Activated CD8-positive, alpha-beta memory T cell treated with anti-CD3 and anti-CD28 coated beads, Interleukin-2, amount 50 U/mL, for 24 hours (primary cell): ENCODE data around the gene HS6ST3.

ENCODE experiments used
- DNase-seq: peaks from one replicate; pipeline ENCODE4 v3.0.0-alpha.2; 2020; ENCODE audit errors: extremely low read depth

Gene HS6ST3

DNA sequence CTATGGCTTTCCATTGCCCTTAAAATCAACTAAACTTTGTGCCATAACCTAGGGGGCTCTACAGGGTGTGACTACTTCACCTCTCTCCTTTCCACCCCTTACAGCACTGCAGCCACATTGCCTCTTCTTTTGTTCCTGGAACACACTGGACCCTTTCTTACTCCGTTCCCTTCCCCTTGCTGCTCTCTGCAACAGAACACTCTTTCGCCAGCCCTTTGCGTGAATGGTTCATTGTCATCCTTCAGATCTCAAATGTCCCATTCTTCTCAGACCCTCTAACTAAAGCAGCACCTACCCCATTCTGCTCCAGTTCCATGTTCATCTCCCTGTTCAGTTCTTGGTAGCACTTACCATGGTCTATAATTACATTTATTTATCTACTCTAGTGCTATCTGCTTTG lies 696.1 kb downstream of the HS6ST3 start:
- DNase-seq: no peak

DNA sequence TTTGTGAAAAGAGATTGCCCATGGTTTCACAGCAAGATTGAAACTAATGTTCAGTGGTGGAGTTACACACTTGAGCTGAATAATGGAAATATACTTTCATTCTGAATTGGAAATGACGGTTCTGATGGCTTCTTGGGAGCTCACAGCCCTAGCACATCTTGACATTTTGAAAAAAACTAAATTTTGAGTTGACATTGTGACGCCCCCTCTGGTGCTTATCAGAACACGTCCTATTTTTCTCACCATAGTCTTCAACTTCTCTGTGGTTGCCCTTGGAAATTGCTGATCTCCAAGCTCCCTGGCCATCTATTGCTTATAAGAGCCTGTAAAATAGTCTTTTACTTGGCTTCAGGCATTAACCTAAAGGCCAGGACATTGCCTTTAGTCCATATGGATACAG lies 702.3 kb downstream of the HS6ST3 start:
- no peak for DNase-seq

DNA sequence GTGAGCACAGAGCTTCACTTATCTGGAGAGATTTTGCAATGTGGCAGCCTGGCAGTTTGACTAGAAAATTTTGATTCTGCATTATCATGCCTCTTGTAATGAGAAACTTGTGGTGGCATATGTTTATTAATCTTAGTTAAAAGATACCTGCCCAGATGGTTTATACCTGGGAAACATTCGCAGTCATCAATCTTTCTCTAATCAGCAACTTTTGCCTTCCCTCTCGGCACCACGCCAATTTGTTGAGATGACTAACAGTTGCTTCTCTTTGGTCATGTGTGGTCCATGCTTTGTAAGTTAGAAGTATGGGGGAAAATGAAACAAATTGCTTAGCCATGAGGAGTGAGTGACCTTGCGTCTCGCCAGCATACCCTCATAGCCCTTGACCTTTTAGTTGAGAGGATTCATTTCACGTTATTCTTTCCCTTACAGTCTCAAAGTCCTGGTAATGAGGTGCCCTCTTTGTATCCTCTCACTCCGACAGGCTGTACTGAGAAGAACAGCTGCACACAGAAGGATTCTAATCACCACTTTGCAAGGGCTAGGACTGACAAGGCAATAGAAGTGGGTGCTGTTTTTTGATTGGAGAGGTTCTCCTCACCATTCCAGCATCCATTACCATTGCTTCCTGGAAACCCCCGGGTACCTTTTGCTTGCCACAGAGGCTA lies 703.0 kb downstream of the HS6ST3 start:
- DNase-seq: no peak

DNA sequence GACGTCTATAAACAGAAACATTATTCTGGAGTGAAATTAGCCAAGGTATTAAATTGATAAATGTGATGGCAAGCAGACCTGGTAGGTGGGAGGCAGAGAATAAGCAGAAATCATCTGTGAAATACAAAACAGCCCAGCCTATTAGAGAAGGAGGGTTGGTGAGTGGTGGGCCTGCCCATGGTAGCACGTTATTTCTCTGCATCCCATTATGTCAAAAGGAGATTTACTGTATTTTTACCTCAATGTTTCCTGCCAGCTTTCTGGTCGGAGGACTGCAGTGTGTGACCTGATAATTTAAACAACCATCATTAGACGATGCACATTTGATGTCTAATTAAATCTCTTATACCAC lies 703.5 kb downstream of the HS6ST3 start:
- DNase-seq: no peak

DNA sequence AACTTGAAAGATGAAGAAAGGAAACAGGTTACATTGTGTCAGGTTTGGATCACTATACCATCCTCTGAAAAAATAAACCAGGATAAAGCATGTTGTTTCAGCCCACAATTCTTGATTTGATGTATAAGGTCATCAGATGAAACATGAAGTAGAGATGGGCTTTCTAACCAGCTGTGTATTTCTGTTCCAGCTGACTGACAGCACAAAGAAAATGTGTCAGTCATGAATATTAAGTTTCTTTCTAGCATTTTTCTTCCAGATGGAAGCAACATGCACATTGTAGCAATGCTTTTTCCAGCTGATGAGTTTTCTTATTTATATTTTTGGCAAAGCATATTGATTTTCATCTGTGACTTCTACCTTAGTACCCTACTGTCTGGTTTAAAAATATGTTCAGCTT lies 704.8 kb downstream of the HS6ST3 start:
- no peak for DNase-seq

DNA sequence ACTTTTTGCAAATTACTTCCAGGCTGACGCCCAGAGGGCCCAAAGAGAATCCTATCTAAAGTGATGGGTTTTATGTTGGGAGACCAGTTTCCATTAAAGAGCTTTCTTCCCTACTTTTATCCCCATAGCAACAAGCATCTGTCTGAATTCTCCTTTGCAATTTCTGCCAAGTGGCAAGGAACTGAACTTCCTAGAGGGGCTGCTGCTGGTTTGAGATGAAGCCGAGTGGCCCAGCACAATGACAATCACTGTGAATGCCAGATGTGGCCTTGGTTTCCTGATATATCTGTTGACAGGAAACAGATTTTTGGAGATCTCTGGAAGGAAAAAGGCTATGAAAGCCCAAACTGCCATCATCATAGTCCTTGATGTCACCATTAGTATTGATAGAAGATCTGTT lies 705.8 kb downstream of the HS6ST3 start:
- DNase-seq: no peak

DNA sequence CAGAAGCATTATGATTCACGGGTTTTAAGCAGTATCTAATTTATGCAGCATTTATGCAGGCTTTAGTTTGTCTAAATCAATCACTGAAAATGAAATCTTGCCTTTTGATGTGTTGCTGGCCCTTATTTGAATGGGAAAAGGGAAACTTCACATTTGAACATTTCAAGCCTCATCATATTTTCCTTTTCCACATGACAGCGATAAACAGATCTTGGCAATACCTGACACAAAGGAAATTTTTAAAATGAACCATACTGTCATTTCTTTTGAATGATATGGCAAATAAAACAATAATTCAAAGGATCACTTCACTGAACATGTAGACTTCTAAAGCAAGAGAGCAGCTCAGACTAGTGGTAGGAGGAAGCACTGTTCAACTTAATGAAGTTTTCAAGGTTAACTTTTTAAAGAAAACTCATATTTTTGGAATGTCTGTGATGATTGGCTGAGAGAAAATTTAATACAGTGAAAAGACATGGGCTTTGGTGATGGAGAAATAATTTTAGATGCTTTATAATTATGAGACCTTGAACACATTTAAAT lies 706.3 kb downstream of the HS6ST3 start:
- no peak for DNase-seq

DNA sequence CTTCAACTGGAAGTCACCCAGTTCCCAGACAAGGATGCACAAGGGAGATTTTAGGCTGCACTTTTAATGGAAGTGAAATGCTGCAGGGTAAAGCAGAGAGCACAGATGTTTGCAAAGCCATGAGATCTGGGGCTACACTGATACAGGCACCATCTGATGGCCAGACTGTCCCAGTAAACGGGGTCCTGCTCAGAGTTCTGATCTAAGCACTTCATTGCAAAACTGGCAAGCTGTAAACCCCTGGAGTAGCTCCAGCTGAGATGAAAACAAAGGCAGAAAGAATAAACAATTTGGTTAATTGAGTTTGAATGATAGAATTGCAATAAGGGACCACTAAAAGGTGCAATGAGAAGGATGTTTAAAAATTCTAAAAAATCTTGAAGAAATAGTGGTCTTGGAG lies 707.2 kb downstream of the HS6ST3 start:
- DNase-seq: no peak

DNA sequence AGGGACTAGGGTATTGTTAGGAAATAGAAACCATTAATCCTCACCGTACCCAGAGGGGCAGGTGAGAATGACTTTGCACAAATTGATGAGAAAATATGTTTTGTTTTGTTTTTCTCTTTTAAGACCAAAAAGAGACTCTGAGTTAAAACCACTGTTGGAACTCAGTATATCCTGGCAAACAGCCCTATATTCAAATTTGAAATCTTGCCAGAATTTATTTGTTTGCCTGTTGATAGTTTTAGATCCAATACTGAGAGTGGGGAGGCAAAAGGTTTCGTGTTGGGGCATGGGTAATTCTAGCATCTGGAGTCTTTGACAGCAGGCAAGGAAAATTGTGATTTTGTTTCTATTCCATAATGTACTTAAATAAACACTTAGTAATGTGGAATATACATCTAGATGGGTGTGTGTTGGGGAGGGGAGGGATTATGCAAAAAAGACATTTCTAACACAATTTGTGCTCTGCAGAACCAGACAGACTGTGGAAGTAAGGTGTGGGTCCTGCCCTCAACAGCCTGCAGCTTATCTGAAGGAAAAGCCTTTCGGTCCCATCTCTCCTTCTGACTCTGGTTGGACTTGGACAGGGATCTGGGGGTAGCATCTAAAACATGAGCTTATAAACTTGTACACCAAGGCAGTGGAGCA lies 713.7 kb downstream of the HS6ST3 start:
- no peak for DNase-seq

DNA sequence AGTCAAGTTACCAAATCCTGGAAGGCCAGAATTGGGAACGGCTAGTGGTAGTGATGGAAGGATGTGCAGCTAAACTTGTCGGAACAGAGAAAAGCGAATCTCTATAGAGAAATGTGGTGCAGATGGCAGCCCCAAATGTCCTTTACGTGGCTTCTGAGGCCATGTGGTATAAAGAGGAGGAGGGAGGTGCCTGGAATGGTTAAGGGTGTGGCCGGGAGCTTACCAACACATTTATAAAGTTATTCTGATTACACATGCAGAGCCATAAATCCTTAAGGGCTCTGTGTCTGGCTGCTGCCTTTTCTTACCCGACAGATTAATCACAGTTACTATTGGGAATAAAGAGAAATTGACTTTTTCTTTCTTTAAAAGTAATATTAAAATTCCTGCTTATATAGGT lies 714.3 kb downstream of the HS6ST3 start:
- DNase-seq: no peak

DNA sequence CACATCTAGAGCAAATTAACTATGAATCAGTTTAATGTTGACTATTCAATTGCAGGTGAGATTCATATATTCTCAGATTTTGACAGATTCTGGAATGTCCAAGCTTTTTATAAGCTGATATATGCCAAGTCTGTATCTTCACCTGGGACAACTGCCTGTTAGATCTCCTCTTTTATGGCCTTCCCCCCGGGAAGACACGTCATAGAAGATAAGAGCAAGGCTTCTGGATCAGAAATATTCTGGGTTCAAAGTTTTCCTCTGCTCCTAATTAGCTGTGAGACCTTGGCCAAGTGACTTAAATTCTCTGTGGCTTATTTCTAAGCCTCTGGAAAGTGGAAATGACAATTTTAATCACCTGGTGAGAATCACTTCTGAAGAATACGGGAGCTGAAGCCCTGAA lies 716.8 kb downstream of the HS6ST3 start:
- DNase-seq: no peak

DNA sequence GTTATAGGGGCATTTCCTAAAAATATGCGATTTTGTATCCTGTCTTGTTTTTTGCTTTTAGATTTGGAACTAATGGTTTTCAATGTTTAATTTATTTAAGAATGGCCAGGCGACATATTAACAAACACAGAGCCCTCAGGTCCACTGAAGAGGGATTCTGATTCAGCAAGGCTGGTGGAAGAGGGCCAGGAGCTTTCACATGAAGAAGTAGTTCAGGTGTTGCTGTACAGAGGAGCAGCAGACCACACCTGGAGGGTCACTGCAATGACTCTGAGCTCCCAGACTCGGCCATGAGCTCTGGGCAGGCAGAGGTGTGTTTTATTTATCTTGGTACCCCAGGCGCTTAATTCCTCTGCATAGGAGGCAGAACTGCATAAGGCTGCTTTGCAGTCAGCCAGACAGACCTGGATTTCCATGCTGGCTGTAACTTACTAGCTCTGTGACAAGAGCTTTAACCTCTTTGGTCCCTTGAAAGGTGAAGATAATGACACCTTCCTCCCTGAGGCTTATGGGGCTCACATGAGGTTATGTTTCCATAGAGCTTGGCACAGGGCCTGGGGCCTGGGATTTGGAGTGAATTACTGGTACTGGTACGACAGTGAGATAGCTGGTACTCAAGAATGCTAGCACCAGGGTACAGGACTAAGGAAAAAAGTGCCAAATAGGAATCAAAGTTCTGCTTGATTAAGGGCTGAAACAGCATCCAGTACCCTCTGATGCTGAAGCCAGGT lies 719.6 kb downstream of the HS6ST3 start:
- no peak for DNase-seq

DNA sequence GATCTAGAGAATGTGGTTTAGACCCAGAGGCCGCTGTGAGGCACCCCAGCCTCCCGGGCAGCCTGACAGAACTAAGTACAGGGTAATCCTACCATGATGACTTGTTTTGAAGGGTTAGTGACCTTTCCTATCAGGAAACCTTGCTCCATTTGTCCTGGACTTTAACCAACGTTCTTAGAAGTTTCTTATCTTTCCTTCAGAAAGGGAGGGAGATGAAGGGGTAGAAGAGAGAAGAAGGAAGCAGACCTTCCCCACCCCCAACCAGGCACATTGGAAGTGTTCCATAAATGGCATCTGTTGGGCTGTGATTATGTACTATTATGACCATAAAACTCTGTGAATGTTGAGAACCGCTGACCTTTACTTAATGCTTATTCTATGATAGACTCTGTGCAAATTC lies 720.2 kb downstream of the HS6ST3 start:
- no peak for DNase-seq

DNA sequence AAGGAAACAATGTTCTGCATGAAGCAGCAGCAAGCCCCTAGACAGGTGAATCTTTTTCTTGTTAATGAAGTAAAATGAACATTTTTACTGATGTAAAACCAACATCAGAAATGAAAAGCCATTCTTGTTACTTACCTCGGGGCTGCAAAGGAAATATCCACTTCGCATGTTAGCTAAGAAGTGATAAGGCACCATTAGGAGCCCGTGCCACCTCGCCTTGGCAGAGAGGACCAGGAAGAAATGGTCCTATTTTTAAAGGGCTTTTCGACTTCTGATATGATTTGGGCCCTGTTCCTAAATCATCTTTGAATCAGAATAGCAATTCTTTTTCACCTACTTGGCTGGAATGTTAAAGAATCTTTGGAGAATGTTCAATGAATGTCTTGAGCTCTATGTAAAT lies 721.1 kb downstream of the HS6ST3 start:
- no peak for DNase-seq

DNA sequence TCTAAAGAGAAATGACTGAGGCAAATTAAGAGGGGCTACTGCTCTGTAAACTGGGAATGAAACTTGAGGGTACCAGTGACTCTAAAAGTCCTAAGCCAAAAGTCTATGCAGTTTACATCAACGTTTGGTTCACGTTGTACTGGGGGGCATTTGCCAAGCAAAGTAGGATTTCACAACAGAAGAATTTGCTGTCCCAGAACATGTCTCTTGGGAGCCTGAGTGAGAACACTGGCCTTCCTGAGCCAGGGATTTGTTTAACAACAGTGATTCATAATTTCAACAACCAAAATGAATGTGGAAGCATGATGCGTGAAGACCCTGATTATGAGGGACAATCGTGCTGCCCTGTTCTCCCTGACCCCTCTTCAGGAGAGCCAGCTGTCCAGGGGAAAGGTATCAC lies 726.4 kb downstream of the HS6ST3 start:
- no peak for DNase-seq

DNA sequence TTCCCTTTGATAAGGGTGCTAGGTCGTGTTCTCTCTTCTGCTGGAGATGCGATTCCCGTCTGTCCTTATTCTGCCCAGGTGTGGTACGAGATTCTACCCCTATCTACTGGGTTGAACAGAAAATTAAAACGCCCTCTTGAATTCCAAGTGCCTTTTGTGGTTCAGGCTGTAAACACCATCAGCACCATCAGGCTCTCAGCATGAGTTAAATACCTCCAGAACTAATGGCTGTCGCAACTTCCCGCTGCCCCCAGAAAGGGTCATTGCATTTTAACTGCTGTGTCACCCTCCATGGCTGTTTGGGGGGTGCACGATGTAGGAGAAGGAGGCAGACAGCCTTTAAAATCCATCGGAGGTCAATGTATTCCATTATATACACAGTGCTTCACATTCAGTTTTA lies 727.0 kb downstream of the HS6ST3 start:
- DNase-seq: no peak

DNA sequence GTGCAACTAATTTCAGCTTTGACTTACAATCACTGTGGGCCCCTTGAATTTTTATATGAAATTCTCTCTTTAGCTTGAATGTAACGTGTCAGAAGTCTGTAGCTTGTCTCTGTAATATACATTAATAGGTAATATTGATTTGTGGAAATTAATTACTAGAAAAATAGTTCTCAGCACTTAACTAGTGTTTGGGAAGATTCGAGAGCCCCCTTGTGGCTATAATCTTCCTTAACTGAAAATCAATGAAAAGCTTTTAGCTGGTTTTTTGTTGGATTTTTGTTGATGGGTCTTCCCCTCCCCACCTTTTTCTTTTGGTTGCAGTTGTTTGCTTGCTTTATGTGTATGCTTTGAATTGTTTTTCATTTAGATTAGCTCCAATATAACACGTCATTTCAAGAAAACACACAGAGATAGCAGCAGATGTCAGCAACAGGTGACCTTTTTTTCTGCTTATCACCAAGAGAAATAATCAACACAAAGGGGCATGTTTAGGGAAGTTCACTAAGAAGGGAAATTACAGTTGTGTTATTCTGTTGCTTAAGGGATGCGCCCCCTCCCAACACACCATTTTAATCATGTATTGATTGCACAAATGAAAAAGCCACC lies 727.5 kb downstream of the HS6ST3 start:
- no peak for DNase-seq

DNA sequence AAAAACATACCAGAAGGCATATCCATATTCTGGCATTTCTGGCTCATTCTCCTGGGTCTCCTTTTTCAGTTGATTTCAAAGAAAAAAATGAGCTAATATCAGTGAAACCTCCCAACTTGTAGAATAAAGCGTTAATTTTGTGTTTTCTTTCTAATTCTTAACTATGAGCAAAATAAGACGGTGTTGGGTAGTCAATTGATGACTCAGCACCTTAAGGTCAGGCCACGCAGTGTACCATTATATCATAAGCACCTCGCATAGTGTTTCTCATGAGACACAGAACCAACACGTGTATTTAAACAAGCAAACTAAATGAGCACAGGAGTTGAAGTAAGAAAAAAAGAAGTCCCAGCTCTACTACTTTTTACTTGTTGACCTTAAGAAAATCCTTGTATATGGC lies 729.5 kb downstream of the HS6ST3 start:
- no peak for DNase-seq

DNA sequence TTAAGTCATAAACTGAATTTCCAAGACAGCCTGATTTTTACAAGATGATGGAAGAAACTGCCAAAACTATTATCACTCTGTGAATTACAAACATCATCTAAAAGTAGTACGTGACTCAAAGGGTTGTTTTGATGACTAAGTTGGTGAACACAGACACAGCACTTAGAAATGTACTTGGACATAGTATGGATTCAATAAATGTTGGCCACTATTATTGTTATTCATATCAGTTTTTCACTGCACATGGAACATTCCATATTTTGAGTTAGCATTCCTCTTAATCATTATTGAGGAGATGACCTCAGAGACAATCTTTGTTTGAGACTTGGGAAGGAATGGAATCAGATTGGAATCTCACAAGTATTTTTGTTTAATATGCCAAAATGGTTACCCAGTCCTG lies 731.5 kb downstream of the HS6ST3 start:
- DNase-seq: no peak

DNA sequence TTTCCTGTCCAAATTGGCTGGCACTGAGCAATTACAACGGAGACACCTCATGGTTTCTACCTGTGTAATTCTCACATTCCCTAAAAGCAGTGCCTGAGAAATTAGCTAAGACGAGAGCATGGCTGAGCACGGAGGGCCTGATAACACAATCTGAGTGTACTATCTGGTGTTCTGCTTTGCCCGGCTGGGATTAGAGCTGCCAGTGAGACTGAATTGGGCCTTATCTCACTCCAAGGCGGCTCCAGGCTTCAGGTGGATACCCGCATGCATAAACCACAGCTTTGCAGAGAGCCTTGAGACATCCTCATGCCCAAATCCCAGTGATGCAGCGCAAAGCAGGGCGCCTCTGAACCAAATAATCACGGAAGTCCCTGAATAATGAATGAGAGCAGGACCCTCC lies 732.1 kb downstream of the HS6ST3 start:
- DNase-seq: no peak

DNA sequence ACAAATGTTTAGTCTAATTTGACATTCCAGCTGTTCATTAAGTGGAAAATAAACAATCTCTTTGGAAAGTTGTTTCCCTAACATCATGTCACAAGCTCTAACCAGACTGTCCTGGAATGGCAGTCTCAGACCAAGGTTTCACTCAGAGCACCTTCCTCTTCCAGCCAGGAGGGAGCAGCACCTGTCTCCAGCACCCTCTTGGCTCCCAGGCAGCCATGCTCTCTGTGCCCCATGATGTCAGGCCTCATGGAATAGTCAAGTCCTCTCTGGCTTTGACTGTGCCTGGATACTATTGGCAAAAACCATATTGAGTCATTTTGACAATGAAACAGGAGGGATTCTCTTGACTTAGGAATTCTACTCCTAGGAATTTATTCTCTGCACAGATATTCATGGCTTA lies 733.0 kb downstream of the HS6ST3 start:
- no peak for DNase-seq

DNA sequence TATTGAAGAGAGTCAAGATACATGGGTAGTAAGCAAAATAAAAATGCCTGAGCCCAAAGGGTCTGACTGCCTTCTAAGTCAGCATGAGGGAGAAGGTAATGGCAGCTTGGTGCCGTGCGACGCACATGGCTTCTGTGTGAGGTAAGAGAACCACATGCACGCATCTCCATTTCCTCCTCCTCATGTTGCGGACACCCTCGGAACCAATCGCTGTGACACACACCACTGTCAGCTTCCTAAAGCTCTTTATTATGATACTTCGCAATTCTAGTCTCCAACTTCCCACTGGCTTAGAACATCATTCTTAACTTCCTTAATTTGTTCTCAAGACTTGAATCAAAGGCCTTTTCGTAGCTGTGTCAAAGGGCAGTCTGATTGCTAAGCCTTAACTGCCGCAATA lies 734.2 kb downstream of the HS6ST3 start:
- no peak for DNase-seq

DNA sequence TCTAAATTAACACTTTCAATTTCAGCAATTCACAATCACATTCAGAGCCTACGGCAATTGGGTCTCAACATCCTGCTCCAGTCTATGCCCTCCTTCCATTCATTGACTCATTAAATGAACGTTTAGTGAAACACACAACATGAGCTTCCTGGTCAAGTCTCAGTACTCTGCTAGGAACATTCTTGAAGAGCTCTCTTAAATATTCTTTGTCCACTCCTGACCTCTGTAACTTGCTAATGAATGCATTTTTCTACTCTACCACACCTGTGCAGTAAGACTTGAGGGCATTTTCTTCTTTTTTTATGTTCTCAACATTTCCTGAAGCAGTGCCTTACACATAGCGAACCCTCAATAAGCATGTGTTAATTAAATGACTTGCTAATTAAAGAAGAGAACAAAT lies 735.7 kb downstream of the HS6ST3 start:
- no peak for DNase-seq
